GM19395 (cell line): Measurements from ENCODE around the gene OR1K1.
"Not testable (repeated sequence)": the region's sequence is repeated elsewhere in the genome, so short reads cannot be mapped to it uniquely, and the experiment has no call there.

Experiments used
- ATAC-seq: cut with Tn5 transposase; IDR thresholded peaks from one replicate; pipeline ENCODE4 v1.9.1; 2021; ENCODE audit warnings: mild to moderate bottlenecking, moderate library complexity; ENCODE audit not compliant: unreplicated experiment

Gene OR1K1, protein sequence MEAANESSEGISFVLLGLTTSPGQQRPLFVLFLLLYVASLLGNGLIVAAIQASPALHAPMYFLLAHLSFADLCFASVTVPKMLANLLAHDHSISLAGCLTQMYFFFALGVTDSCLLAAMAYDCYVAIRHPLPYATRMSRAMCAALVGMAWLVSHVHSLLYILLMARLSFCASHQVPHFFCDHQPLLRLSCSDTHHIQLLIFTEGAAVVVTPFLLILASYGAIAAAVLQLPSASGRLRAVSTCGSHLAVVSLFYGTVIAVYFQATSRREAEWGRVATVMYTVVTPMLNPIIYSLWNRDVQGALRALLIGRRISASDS

DNA sequence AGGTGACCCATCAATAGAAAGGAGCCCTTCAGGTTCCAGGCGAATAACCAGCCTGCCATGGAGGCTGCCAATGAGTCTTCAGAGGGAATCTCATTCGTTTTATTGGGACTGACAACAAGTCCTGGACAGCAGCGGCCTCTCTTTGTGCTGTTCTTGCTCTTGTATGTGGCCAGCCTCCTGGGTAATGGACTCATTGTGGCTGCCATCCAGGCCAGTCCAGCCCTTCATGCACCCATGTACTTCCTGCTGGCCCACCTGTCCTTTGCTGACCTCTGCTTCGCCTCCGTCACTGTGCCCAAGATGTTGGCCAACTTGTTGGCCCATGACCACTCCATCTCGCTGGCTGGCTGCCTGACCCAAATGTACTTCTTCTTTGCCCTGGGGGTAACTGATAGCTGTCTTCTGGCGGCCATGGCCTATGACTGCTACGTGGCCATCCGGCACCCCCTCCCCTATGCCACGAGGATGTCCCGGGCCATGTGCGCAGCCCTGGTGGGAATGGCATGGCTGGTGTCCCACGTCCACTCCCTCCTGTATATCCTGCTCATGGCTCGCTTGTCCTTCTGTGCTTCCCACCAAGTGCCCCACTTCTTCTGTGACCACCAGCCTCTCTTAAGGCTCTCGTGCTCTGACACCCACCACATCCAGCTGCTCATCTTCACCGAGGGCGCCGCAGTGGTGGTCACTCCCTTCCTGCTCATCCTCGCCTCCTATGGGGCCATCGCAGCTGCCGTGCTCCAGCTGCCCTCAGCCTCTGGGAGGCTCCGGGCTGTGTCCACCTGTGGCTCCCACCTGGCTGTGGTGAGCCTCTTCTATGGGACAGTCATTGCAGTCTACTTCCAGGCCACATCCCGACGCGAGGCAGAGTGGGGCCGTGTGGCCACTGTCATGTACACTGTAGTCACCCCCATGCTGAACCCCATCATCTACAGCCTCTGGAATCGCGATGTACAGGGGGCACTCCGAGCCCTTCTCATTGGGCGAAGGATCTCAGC, at the start of gene OR1K1:
OR1K1 (plus strand) TSS at position 58 of the 995 bp plus-strand sequence; CDS start at position 58, 0 bp downstream.
- ATAC-seq, result no peak

DNA sequence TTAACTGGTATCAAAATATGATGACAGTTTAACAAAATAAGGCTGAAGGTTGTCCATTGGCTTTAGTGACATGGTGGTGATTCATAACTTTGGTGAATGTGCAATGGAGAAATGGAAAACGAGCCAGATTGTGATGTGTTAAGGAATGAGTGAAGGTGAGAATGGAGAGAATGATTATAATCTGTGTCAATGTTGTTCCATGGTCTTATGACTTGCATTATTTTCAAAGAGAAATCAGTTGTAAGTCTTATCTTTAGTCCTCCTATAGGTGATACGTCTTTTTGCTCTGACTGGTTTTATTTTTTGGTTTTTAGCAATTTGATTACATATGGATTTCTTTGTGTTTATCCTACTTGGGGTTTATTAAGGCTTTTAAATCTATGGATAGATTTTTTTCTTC, 45.1 kb upstream of the OR1K1 start:
- no peak for ATAC-seq

DNA sequence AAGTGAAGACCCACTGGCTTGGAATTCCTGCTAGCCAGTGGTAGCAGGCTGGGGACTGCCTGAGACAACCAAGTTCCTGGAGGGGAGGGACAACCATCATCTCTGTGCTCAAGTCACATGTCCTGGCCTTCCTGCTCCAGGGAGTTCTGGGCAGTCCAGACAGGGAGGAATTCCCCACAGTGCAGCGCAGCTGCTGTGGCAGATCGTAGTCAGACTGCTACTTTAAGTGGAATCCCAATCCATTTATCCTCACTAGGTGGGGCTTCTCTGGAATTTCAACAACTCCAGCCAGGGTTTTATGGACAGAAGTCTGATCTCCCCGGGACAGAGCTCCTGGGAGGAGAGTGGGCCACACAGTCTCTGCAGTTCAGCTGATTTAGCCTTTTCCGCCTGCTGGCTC, 32.1 kb upstream of the OR1K1 start:
- no peak for ATAC-seq

- ATAC-seq, result no peak
Observed at GRCh38 chr9:122777052-122777451, 22.9 kb upstream of the OR1K1 start.

- no peak for ATAC-seq
Observed at GRCh38 chr9:122777935-122778627, 21.8 kb upstream of the OR1K1 start.

DNA sequence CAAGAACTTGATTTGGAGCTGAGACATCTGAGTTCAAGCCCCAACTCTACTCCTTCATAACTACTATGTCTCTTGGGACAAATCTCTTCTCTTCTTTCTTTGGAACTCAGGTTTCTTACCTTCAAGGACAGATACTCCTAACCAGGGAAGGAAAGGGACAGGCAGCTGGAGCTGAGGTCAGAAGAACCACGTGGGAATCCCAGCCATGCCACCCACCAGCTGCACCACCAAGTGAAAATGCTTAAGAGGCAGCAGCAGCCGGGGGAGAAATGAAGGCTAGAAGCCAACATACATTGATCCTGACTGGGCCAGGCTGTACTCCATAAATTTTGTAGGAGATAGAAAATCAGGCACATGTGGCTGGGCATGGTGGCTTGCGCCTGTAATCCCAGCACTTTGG, 20.7 kb upstream of the OR1K1 start:
- ATAC-seq, result no peak

DNA sequence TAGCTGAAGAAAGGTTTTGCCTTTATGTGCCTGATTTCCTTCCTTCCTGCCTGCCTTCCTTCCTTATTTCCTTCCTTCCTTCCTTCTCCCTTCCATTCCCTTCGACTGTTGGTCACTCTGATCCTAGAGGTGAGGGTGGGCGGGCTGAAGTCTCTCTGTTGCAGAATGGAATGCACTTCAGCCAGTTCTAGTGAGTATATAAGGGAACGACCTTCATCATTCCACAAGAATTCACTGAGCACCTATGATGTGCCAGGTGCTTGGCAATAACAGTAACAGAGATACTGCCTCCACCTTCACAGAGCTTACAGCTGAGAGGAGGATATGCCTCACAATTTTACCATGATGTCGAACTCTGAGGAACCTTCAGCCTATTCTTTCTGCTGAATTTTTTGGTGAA, 19.9 kb upstream of the OR1K1 start:
- no peak for ATAC-seq

- ATAC-seq, result no peak
Observed at GRCh38 chr9:122781671-122782070, 18.3 kb upstream of the OR1K1 start.

GRCh38 chr9:122785269-122785668, 14.7 kb upstream of the OR1K1 start:
- no peak for ATAC-seq

DNA sequence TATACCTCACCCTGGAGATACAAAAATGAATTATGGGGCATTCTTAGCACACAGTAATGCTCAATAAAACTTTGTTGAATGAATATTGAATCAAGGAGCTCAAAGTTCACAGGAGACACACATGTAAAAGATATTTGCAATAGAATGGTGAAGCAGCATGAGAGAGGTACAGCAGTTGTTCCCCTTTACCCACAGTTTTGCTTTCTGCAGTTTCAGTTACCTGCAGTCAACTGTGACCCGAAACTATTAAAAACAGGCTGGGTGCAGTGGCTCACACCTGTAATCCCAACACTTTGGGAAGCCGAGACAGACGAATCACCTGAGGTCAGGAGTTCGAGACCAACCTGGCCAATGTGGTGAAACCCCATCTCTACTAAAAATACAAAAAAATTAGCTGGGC, 13.6 kb upstream of the OR1K1 start:
- no peak for ATAC-seq

GRCh38 chr9:122788831-122789230, 11.1 kb upstream of the OR1K1 start, which contains the start of gene OR5C1:
OR5C1 (plus strand) TSS chr9:122788933; CDS start chr9:122788933, 0 bp downstream.
- ATAC-seq, result no peak

DNA sequence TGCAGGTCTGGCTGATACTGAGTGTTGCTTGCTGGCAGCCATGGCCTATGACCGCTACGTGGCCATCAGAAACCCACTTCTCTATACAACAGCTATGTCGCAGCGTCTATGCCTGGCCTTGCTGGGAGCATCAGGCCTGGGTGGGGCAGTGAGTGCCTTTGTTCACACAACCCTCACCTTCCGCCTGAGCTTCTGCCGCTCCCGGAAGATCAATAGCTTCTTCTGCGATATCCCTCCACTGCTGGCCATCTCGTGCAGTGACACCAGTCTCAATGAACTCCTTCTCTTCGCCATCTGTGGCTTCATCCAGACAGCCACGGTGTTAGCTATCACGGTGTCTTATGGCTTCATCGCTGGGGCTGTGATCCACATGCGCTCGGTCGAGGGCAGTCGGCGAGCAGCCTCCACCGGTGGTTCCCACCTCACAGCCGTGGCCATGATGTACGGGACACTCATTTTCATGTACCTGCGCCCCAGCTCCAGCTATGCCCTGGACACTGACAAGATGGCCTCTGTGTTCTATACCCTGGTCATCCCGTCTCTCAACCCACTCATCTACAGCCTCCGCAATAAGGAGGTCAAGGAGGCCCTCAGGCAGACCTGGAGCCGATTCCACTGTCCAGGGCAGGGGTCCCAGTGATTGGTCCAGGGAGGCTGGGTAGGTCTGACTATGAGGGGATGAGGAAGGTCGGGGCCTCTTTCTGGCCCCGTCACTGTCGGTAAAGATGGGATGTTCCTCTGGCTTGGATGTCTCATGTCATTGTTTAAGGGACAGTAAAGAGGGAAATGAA, 10.5 kb upstream of the OR1K1 start:
- ATAC-seq, result no peak

DNA sequence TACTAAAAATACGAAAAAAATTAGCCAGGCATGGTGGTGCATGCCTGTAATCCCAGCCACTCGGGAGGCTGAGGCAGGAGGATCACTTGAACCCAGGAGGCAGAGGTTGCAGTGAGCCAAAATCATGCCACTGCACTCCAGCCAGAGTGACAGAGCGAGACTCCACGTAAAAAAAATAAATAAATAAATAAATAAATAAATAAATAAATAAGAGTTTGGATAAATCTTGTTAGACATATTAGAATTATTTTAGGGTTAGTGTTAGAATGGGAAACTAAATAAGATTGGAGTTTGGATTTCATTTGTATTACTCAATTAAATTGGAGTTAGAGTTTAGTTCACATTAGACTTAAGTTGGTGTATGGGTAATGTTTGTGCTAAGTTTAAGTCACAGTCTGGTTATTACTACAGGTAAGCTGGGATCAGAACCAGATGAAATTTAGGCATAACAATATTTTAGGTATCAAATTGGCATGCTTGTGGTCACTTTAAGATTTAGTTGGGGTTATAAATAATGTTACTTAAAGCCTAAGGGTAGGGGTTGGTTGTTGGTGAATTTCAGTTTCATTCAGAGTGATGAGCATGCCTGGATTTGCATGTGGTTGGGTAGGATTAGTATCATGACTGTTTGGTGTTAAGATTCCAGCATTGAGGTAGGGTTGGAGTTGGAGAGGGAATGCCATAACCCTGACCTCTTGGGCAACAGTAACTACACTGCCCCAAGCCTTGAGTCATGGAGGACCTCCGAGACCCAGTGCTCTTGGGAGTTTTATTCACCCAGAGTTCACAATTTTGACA, 7.9 kb upstream of the OR1K1 start:
- ATAC-seq, result no peak

DNA sequence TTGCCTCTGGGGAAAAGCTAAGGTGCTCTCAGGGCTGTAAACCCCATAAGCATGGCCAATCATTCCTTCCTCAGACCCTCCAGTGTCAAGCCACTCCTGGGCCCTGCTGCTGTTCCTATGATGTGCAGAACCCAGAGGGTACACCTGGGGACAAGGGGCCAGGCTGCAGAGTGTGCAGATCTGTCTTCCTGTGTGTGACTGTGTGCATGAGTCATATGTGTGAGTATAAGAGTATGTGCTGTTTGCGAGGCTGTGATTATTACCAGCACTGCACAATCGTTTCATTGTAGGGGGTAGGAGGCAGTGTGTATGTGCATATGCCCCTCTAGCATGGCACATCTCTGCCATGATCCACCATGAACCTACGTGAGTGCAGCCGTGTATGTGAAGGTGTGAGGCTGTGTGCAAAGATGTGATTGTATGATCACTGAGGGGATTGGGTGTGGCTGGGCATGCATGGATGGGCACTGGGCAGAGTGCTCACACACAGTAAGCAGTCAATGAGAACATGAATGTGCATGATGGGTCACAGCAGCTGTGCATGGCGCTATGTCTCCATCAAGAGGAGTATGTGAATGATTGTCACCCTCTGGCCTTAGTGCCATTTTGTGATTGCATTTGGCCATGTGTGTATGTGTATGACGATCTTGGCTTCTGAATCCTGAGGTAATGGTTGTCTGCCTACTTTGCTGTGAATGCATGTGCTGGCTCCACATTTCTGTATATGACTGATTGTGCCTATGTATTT, 2.4 kb upstream of the OR1K1 start:
- ATAC-seq, result no peak

DNA sequence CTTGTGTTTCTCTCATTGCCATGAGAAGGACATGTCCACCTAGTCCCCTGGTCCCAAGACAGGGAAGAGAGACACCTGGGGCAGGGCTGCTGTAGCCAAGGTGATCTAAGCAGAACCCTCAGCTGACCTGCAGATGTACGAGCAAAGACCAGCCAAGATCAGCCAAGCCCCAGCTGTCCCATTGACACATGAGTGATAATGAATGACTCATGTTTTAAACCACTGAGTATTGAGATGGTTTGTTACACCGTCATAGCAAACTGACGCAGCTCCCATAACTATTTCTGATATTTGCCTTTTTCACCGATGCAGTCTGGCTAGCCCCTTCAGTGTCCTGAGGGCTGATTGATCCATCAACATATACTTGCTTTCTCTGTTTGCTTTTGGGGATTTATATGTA, 6.7 kb downstream of the OR1K1 start:
- no peak for ATAC-seq

- no peak for ATAC-seq
Observed at GRCh38 chr9:122807271-122807900, 7.5 kb downstream of the OR1K1 start.

- no peak for ATAC-seq
Observed at GRCh38 chr9:122808141-122808540, 8.2 kb downstream of the OR1K1 start.

- not testable (repeated sequence) for ATAC-seq
Observed at GRCh38 chr9:122809261-122809660, 9.3 kb downstream of the OR1K1 start.
